Activated CD4-positive, alpha-beta T cell treated with anti-CD3 and anti-CD28 coated beads for 36 hours (primary cell): ENCODE measurements around the gene C1QB. TPM values are rescaled to one million over a fixed set of nuclear protein-coding genes. Genes with fewer than 3 reads are reported as not detected.

Source experiments
- ATAC-seq: fragments of 200-7000 bp; cut with Tn5 transposase; one replicate; pipeline ENCODE4 v1.10.0; 2021; ENCODE audit warnings: mild to moderate bottlenecking, moderate library complexity
- CTCF ChIA-PET: fragments of 350-600 bp; sonication (Branson Sonifier 250); formaldehyde crosslinking; loops from one replicate; lab custom pipeline; 2021; ENCODE audit warnings: antibody characterized with exemption; lab: Charles Lee
- POLR2A ChIA-PET: fragments of 350-600 bp; sonication (Branson Sonifier 250); formaldehyde crosslinking; loops from one replicate; lab custom pipeline; 2021; ENCODE audit warnings: antibody characterized with exemption, inconsistent platforms; lab: Charles Lee
- DNase-seq: peaks from one replicate; pipeline ENCODE4 v3.0.0-alpha.2; 2020
- H3K27ac Mint-ChIP-seq: one replicate; pipeline ENCODE4 v1.8.0; 2021; ENCODE audit warnings: mixed read lengths
- H3K27me3 Mint-ChIP-seq: one replicate; pipeline ENCODE4 v1.8.0; 2021; ENCODE audit warnings: mixed read lengths
- H3K36me3 Mint-ChIP-seq: one replicate; pipeline ENCODE4 v1.8.0; 2021; ENCODE audit warnings: low read depth, mixed read lengths
- H3K4me1 Mint-ChIP-seq: one replicate; pipeline ENCODE4 v1.8.0; 2021; ENCODE audit warnings: mixed read lengths
- H3K4me3 Mint-ChIP-seq: one replicate; pipeline ENCODE4 v1.8.0; 2021; ENCODE audit warnings: mild to moderate bottlenecking, moderate library complexity, mixed read lengths
- H3K9me3 Mint-ChIP-seq: one replicate; pipeline ENCODE4 v1.8.0; 2021; ENCODE audit warnings: low read depth, mixed read lengths
- intact Hi-C, 2 experiments: fragments of 100-400 bp; cut with DNase I in 1 of 2; cut with micrococcal nuclease in 1 of 2; formaldehyde crosslinking; loops; one replicate each; pipeline versions ENCODE4 v1.14.2 to v1.15.1; 2022 to 2024; cut with DNase I, micrococcal nuclease
- total RNA-seq, 2 experiments: library from RNA; stranded (reverse); gene quantifications; one replicate each; pipeline ENCODE4 v1.2.3, GENCODE V29; 2021

The C1QB gene
- total RNA-seq, 2 experiments from 2014 or later: not detected

GRCh38 chr1:22636927-22637326 is 16.1 kb upstream of the C1QB start:
- ChIA-PET POLR2A (no interaction called here), CTCF (no interaction called here)
- Mint-ChIP-seq H3K4me3 (no peak overlapping the region), H3K9me3 (no peaks in the 10 kb centered on the region), H3K27ac (no peak overlapping the region), H3K27me3 (peaks cover 14% of the 10 kb centered on the region), H3K36me3 (no peaks in the 10 kb centered on the region), H3K4me1 (no peaks in the 10 kb centered on the region)
- DNase-seq (no peak), ATAC-seq (no peak)
- intact Hi-C loops: no loop called here

DNA sequence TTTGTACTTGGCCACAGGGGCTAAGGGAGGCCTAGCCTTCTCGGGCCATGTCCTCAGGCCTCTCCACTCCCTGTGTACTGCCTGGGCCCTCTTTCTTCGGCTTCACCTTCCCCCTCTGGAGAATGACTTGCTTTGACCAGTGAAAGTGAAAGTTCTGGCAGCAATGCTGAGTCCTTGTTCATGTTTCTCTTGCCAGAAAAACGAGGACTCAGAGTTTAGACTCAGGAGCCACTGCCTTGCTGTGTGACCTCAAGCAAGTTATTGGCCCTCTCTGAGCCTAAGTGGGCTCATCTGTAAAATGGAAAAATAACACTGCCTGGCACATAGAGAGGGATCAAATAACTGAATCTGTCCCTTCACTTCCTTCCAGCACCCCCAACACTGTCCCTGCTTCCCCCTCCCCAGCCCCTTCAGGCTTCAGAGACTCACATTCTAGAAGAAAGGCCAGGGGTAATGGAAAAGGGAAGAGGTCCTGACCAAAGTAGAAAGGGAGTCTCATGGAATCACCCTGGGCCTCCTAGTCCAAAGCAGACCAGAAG is 15.1 kb upstream of the C1QB start:
- intact Hi-C loops: no loop called here
- DNase-seq: no peak
- Mint-ChIP-seq H3K27ac (no peak overlapping the region), H3K4me3 (no peak overlapping the region), H3K36me3 (no peaks in the 10 kb centered on the region), H3K4me1 (no peaks in the 10 kb centered on the region), H3K9me3 (no peaks in the 10 kb centered on the region), H3K27me3 (peaks cover 14% of the 10 kb centered on the region)
- ATAC-seq: no peak
- CTCF ChIA-PET: no interaction called here
- POLR2A ChIA-PET: no interaction called here

DNA sequence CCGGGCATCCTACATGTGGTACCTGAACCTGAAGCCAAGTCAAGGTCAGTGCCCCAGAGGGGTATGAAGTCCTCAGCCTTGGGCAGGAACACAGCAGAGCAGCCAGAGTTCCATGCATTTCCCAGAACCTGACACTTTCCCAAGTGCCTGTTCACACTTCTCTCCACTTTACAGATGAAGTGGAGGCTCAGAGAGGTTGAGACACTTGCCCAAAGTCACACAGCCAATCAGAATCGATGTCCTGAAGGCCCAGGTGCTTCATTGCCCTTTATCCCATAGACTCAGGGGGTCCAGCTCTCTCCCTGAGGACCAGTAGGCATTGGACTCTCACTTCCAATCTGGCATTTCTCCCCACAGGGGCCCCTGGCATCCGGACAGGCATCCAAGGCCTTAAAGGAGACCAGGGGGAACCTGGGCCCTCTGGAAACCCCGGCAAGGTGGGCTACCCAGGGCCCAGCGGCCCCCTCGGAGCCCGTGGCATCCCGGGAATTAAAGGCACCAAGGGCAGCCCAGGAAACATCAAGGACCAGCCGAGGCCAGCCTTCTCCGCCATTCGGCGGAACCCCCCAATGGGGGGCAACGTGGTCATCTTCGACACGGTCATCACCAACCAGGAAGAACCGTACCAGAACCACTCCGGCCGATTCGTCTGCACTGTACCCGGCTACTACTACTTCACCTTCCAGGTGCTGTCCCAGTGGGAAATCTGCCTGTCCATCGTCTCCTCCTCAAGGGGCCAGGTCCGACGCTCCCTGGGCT is 14.4 kb upstream of the C1QB start:
- Mint-ChIP-seq H3K27ac (no peak overlapping the region), H3K4me1 (no peaks in the 10 kb centered on the region), H3K36me3 (no peaks in the 10 kb centered on the region), H3K9me3 (no peaks in the 10 kb centered on the region), H3K4me3 (no peak overlapping the region), H3K27me3 (peaks cover 12% of the 10 kb centered on the region)
- no peak for ATAC-seq
- POLR2A ChIA-PET: no interaction called here
- intact Hi-C loops: no loop called here
- CTCF ChIA-PET: no interaction called here
- no peak for DNase-seq

GRCh38 chr1:22639286-22639685 is 13.8 kb upstream of the C1QB start:
- CTCF ChIA-PET: no interaction called here
- Mint-ChIP-seq H3K36me3 (no peaks in the 10 kb centered on the region), H3K4me1 (no peaks in the 10 kb centered on the region), H3K27ac (no peak overlapping the region), H3K9me3 (no peaks in the 10 kb centered on the region), H3K4me3 (no peak overlapping the region), H3K27me3 (peaks cover 11% of the 10 kb centered on the region)
- no peak for ATAC-seq
- intact Hi-C loops: no loop called here
- no peak for DNase-seq
- POLR2A ChIA-PET: no interaction called here

- POLR2A ChIA-PET: no interaction called here
- Mint-ChIP-seq H3K36me3 (no peaks in the 10 kb centered on the region), H3K4me3 (no peak overlapping the region), H3K27ac (no peak overlapping the region), H3K4me1 (no peaks in the 10 kb centered on the region), H3K27me3 (peaks cover 12% of the 10 kb centered on the region), H3K9me3 (no peaks in the 10 kb centered on the region)
- DNase-seq (no peak), ATAC-seq (no peak)
- CTCF ChIA-PET: interaction anchor here (0.7 to 1.3 kb wide), 7 partner anchors 9 to 509 kb away, joined by 3 to 9 read pairs (median 3); no protein-coding TSS in a partner anchor
- intact Hi-C loops: no loop called here
Measured at GRCh38 chr1:22641247-22641646, 11.8 kb upstream of the C1QB start.

- no peaks in the 10 kb centered on the region for H3K36me3 Mint-ChIP-seq
- H3K27ac Mint-ChIP-seq: no peak overlapping the region
- no peak overlapping the region for H3K4me3 Mint-ChIP-seq
- H3K9me3 Mint-ChIP-seq: no peaks in the 10 kb centered on the region
- POLR2A ChIA-PET: no interaction called here
- peaks cover 9% of the 10 kb centered on the region for H3K27me3 Mint-ChIP-seq
- DNase-seq: peak; percentile 85
- H3K4me1 Mint-ChIP-seq: no peaks in the 10 kb centered on the region
- intact Hi-C loops: loop anchor here (1.0 to 2.0 kb wide), 2 partner anchors 222 to 509 kb away; no protein-coding TSS in a partner anchor
- CTCF ChIA-PET: interaction anchor here (0.9 to 1.3 kb wide), 7 partner anchors 9 to 258 kb away, joined by 3 to 9 read pairs (median 3); no protein-coding TSS in a partner anchor
- peak; percentile 86 for ATAC-seq
Measured at GRCh38 chr1:22641906-22642636, 11.0 kb upstream of the C1QB start.

- ATAC-seq: no peak
- intact Hi-C loops: loop anchor here in 1 of 2 experiments (2.0 kb wide), 1 partner anchor 511 kb away; no protein-coding TSS in a partner anchor
- no peak within 1 kb of the TSS for H3K27ac Mint-ChIP-seq
Measured at GRCh38 chr1:22643381-22643780, 9.7 kb upstream of the C1QB start, which contains the start of gene C1QC. Gene C1QC, plus strand, starts transcription at chr1:22643633. Its CDS starts 391 bp downstream, at chr1:22644024.

DNA sequence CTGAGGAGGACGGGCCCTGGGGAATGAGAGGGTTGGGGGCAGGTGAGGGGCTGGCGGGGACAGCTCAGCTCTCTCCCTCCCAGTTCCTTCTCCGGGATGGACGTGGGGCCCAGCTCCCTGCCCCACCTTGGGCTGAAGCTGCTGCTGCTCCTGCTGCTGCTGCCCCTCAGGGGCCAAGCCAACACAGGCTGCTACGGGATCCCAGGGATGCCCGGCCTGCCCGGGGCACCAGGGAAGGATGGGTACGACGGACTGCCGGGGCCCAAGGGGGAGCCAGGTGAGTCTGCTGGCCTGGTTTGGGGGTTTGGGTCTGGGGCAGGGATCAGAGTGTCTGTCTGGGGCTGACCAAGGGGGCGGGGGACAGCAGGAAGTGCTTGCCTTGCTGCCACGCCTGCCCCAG is 9.1 kb upstream of the C1QB start:
- Mint-ChIP-seq H3K36me3 (no peaks in the 10 kb centered on the region), H3K4me1 (no peaks in the 10 kb centered on the region), H3K27me3 (peaks cover 6% of the 10 kb centered on the region), H3K4me3 (no peak overlapping the region), H3K27ac (no peak overlapping the region), H3K9me3 (no peaks in the 10 kb centered on the region)
- intact Hi-C loops: loop anchor here in 1 of 2 experiments (2.0 kb wide), 1 partner anchor 511 kb away; no protein-coding TSS in a partner anchor
- ChIA-PET POLR2A (no interaction called here), CTCF (no interaction called here)
- ATAC-seq (no peak), DNase-seq (no peak)

More at GRCh38 chr1:22643381-22643780, 9.7 kb upstream of the C1QB start, which contains the start of gene C1QC:
- DNase-seq: no peak
- no peaks in the 10 kb centered on the region for H3K9me3 Mint-ChIP-seq
- ChIA-PET POLR2A (no interaction called here), CTCF (no interaction called here)
- no peak within 1 kb of the TSS for H3K4me3 Mint-ChIP-seq
- no peaks in the 10 kb centered on the region for H3K36me3 Mint-ChIP-seq
- H3K4me1 Mint-ChIP-seq: no peaks in the 10 kb centered on the region
- peaks cover 6% of the 10 kb centered on the region for H3K27me3 Mint-ChIP-seq

GRCh38 chr1:22645931-22646330 is 7.1 kb upstream of the C1QB start:
- DNase-seq (no peak), ATAC-seq (no peak)
- Mint-ChIP-seq H3K4me1 (no peaks in the 10 kb centered on the region), H3K27ac (no peak overlapping the region), H3K27me3 (peaks cover 7% of the 10 kb centered on the region), H3K9me3 (no peaks in the 10 kb centered on the region), H3K36me3 (no peaks in the 10 kb centered on the region), H3K4me3 (no peak overlapping the region)
- intact Hi-C loops: no loop called here
- ChIA-PET CTCF (no interaction called here), POLR2A (no interaction called here)

- H3K4me1 Mint-ChIP-seq: no peaks in the 10 kb centered on the region
- H3K27ac Mint-ChIP-seq: no peak overlapping the region
- no peak overlapping the region for H3K4me3 Mint-ChIP-seq
- ChIA-PET CTCF (interaction anchor here (0.5 kb wide), 1 partner anchor 192 kb away, joined by 3 read pairs; no protein-coding TSS in a partner anchor), POLR2A (no interaction called here)
- intact Hi-C loops: no loop called here
- ATAC-seq (no peak), DNase-seq (no peak)
- H3K9me3 Mint-ChIP-seq: no peaks in the 10 kb centered on the region
- no peaks in the 10 kb centered on the region for H3K36me3 Mint-ChIP-seq
- peaks cover 4% of the 10 kb centered on the region for H3K27me3 Mint-ChIP-seq
Measured at GRCh38 chr1:22646384-22646783, 6.7 kb upstream of the C1QB start.

DNA sequence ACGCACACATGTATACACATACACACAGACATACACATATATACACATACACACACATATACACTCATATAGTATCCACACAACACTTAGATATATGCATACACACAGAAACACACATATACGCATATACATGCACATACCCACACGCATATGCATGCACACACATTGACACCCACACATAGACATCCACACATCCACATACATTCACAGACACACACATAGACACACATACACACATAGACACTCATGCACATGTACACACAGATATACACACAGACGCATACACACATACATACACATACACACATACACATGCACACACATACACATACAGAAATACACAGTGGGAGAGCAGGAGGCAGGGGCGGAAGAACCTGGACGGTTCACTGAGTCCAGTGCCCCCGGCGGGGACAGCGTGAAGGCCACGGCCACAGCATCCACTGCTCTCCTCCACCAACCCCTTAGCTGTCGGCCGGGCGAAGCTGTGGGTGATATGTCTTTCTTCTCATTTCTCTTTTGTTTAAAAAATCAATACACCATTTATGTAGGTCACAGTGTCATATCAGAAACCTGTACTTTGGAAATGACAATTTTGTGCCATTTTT is 2.8 kb upstream of the C1QB start:
- Mint-ChIP-seq H3K9me3 (no peaks in the 10 kb centered on the region), H3K27me3 (peaks cover 5% of the 10 kb centered on the region), H3K4me1 (no peaks in the 10 kb centered on the region), H3K27ac (no peak overlapping the region), H3K4me3 (no peak overlapping the region), H3K36me3 (no peaks in the 10 kb centered on the region)
- ATAC-seq: no peak
- CTCF ChIA-PET: no interaction called here
- intact Hi-C loops: no loop called here
- POLR2A ChIA-PET: no interaction called here
- no peak for DNase-seq
